Measurements from ENCODE around the gene DPF1.
A peak's percentile ranks its signal among the peaks of the same experiment; 100 is the strongest.

Gene DPF1

GRCh38 chr19:38221421-38221820 is 2.6 kb downstream of the DPF1 start:
- no peaks in the 10 kb centered on the region for H3K9me3 ChIP-seq (replicated peaks in 1 of 11)
- H3K27me3 ChIP-seq: peaks cover 0 to 15% (median 8%) of the 10 kb centered on the region in 11 experiments; a peak in 8 of 22 replicates
- TF ChIP-seq Cebpa-rat (IDR thresholded peaks at IDR 0.05): no peak

GRCh38 chr19:38219221-38219620 is 4.8 kb downstream of the DPF1 start:
- H3K9me3 ChIP-seq (replicated peaks in 1 of 11): no peaks in the 10 kb centered on the region
- H3K36me3 ChIP-seq: peaks cover 0 to 25% (median 8%) of the 10 kb centered on the region in 11 experiments; a peak in 9 of 22 replicates
- H3K4me3 ChIP-seq: no peak overlapping the region
- peaks cover 0 to 24% (median 4%) of the 10 kb centered on the region in 11 experiments; a peak in 8 of 22 replicates for H4K20me1 ChIP-seq
- H3K27me3 ChIP-seq: peaks cover 0 to 15% (median 8%) of the 10 kb centered on the region in 11 experiments; a peak in 8 of 22 replicates
- no peak overlapping the region for H3K27ac ChIP-seq
- TF ChIP-seq Cebpa-rat (IDR thresholded peaks at IDR 0.05): no peak
- no peak overlapping the region for H3K4me2 ChIP-seq
- peaks cover 4 to 18% (median 13%) of the 10 kb centered on the region in 10 experiments for H3K4me1 ChIP-seq
- 0 out of 22 replicates have a peak overlapping the region, but pooled peaks of 1 of the 11 experiments have one; percentile 11 for H3K9ac ChIP-seq

More at GRCh38 chr19:38221421-38221820, 2.6 kb downstream of the DPF1 start:
- H4K20me1 ChIP-seq: peaks cover 0 to 20% (median 0%) of the 10 kb centered on the region in 11 experiments; a peak in 3 of 22 replicates
- H3K4me2 ChIP-seq: no peak overlapping the region
- H3K4me1 ChIP-seq: peaks cover 3 to 18% (median 13%) of the 10 kb centered on the region in 10 experiments; a peak in 17 of 20 replicates
- H3K36me3 ChIP-seq: peaks cover 0 to 15% (median 8%) of the 10 kb centered on the region in 11 experiments; a peak in 9 of 22 replicates
- no peak overlapping the region for H3K9ac ChIP-seq
- no peak overlapping the region for H3K4me3 ChIP-seq
- H3K27ac ChIP-seq: no peak overlapping the region

DNA sequence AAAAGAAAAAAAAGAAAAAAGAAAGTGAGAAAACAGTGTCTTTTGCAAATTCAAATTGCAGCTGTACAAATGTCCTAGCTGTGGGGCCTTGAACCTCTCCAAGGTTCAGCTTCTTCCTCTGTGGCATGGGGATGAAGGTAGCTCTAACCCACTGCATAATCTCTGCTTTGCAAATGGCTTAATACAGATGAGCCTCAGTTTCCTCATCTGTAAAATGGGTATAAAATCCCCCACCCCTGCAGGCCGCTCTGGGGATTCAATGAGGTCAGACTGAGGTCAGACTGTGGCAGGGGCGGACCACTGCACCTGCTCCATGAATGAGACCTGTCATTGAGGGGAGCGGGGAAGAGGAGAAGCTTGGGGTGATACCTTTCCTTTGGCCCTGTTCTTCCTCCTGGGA is 5.8 kb downstream of the DPF1 start:
- H3K9me3 ChIP-seq (replicated peaks in 1 of 11): no peaks in the 10 kb centered on the region
- no peak for TF ChIP-seq Cebpa-rat (IDR thresholded peaks at IDR 0.05)
- no peak overlapping the region for H3K9ac ChIP-seq
- H4K20me1 ChIP-seq: peaks cover 0 to 34% (median 13%) of the 10 kb centered on the region in 11 experiments; a peak in 11 of 22 replicates
- peaks cover 0 to 18% (median 10%) of the 10 kb centered on the region in 11 experiments; a peak in 9 of 22 replicates for H3K27me3 ChIP-seq
- peaks cover 9 to 20% (median 16%) of the 10 kb centered on the region in 10 experiments for H3K4me1 ChIP-seq
- no peak overlapping the region for H3K4me3 ChIP-seq
- H3K36me3 ChIP-seq: peaks cover 0 to 25% (median 8%) of the 10 kb centered on the region in 11 experiments; a peak in 9 of 22 replicates
- H3K27ac ChIP-seq: no peak overlapping the region
- no peak overlapping the region for H3K4me2 ChIP-seq

DNA sequence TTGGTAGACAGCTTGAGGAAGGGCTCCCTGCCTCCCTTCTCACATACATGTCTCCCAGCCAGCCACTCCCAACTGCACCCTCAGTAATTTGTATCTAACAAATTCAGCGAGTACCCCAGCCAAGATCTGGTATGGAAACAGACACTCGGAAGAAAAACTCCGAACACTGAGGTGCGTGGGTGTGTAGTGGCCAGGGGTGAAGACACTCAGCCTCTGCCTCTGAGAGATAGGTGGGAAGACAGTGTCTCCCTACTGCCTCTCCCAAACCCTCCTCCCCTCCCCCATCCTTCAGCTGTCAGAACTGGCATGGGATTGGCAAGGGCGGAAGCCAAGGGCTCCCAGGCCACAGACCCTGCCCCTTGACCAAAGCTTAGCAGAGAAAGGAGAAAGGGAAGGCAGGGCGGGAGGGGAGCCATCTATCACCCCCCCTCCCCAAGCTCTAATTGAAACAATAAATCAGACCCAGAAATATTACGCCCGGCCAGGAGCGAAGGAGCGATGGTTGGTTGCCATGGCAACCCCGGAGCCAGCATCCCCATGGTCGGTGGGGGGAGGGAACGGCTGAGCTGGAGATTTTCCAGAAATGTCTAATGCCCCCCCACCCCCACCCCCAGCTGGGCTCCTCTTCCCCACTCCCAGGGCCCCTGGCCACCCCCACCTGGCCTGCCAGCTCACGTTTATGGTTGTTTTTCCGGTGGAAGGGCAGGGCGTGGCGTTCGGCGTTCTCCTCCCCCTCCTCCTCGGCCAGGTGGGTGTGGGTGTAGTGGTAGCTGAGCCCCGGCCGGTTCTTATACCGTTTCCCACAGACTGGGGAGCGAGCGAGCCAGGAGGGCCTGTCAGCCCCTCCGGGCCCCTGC is 7.0 kb downstream of the DPF1 start:
- Histone ChIP-seq H3K27me3 (peaks cover 0 to 17% (median 7%) of the 10 kb centered on the region in 11 experiments; a peak in 9 of 22 replicates), H3K27ac (no peak overlapping the region), H3K9me3 (replicated peaks in 1 of 11) (no peaks in the 10 kb centered on the region), H3K4me2 (no peak overlapping the region), H3K9ac (no peak overlapping the region), H4K20me1 (peaks cover 0 to 35% (median 14%) of the 10 kb centered on the region in 11 experiments; a peak in 11 of 22 replicates), H3K36me3 (peaks cover 0 to 25% (median 8%) of the 10 kb centered on the region in 11 experiments; a peak in 9 of 22 replicates), H3K4me3 (no peak overlapping the region), H3K4me1 (peaks cover 9 to 21% (median 16%) of the 10 kb centered on the region in 10 experiments)
- TF ChIP-seq Cebpa-rat (IDR thresholded peaks at IDR 0.05): no peak

DNA sequence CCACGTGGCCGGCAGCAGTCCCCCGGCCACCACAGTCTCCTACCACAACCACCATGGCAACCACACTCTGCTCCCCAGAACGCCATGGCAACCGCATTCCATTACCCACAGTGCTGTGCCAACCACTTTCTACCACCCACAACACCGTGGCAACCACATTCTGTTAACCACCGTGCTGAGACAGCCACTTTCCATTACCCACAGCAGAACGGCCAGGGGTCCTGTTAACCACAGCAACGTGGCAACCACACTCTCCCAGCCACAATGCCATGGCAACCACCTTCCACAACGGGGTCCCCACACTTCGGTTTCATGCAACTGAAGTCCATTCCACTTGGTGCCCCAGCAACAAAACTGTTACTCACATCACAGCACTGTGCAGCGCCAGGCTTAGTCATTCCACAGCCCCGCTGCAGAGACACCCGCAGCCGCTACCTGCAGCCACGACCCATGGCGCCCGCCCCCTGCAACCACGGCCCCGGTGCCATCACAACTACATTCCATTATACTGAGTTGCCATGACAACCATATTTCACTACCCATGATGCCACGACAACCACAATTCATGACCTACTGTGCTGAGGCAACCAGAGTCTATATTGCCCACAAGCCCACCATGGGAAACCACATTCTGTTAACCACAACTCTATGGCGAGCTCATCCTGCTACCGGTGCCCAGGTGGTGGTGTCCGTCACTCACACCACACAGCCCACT is 10.0 kb downstream of the DPF1 start:
- Histone ChIP-seq H3K27me3 (peaks cover 29 to 46% (median 35%) of the 10 kb centered on the region in 11 experiments), H3K36me3 (peaks cover 0 to 22% (median 8%) of the 10 kb centered on the region in 11 experiments; a peak in 9 of 22 replicates), H3K4me1 (peaks cover 28 to 42% (median 39%) of the 10 kb centered on the region in 10 experiments), H3K4me3 (no peak overlapping the region), H3K9me3 (replicated peaks in 1 of 11) (no peaks in the 10 kb centered on the region), H3K9ac (no peak overlapping the region; a peak in 1 of 22 replicates), H4K20me1 (peaks cover 0 to 58% (median 35%) of the 10 kb centered on the region in 11 experiments; a peak in 18 of 22 replicates), H3K4me2 (peak overlapping the region; percentile 36 to 71 (median 64)), H3K27ac (peak overlapping the region in 1 of 11 experiments; percentile 50; a peak in 1 of 22 replicates)
- TF ChIP-seq Cebpa-rat (IDR thresholded peaks at IDR 0.05): no peak

- no peak for TF ChIP-seq Cebpa-rat (IDR thresholded peaks at IDR 0.05)
- H3K9ac ChIP-seq: no peak overlapping the region
- peak overlapping the region in 1 of 11 experiments; percentile 50; a peak in 1 of 22 replicates for H3K27ac ChIP-seq
- H3K36me3 ChIP-seq: peaks cover 0 to 16% (median 5%) of the 10 kb centered on the region in 11 experiments; a peak in 9 of 22 replicates
- peaks cover 0 to 64% (median 36%) of the 10 kb centered on the region in 11 experiments; a peak in 18 of 22 replicates for H4K20me1 ChIP-seq
- peak overlapping the region; percentile 36 to 71 (median 64) for H3K4me2 ChIP-seq
- no peak overlapping the region for H3K4me3 ChIP-seq
- H3K9me3 ChIP-seq (replicated peaks in 1 of 11): no peaks in the 10 kb centered on the region
- peaks cover 29 to 44% (median 39%) of the 10 kb centered on the region in 10 experiments for H3K4me1 ChIP-seq
- H3K27me3 ChIP-seq: peaks cover 35 to 52% (median 41%) of the 10 kb centered on the region in 11 experiments
Measured at GRCh38 chr19:38213469-38213868, 10.6 kb downstream of the DPF1 start.

GRCh38 chr19:38211766-38212165 is 12.3 kb downstream of the DPF1 start:
- H3K4me1 ChIP-seq: peaks cover 29 to 47% (median 40%) of the 10 kb centered on the region in 10 experiments
- no peak overlapping the region for H3K4me3 ChIP-seq
- H4K20me1 ChIP-seq: peaks cover 0 to 67% (median 38%) of the 10 kb centered on the region in 11 experiments; a peak in 18 of 22 replicates
- H3K36me3 ChIP-seq: peaks cover 0 to 15% (median 0%) of the 10 kb centered on the region in 11 experiments; a peak in 6 of 22 replicates
- H3K27ac ChIP-seq: no peak overlapping the region
- no peak overlapping the region for H3K4me2 ChIP-seq
- H3K9me3 ChIP-seq (replicated peaks in 1 of 11): no peaks in the 10 kb centered on the region
- H3K9ac ChIP-seq: no peak overlapping the region
- peaks cover 39 to 55% (median 45%) of the 10 kb centered on the region in 11 experiments for H3K27me3 ChIP-seq
- TF ChIP-seq Cebpa-rat (IDR thresholded peaks at IDR 0.05): no peak

- no peak for TF ChIP-seq Cebpa-rat (IDR thresholded peaks at IDR 0.05)
- H4K20me1 ChIP-seq: peaks cover 0 to 61% (median 38%) of the 10 kb centered on the region in 11 experiments; a peak in 18 of 22 replicates
- peaks cover 0 to 18% (median 4%) of the 10 kb centered on the region in 11 experiments; a peak in 9 of 22 replicates for H3K36me3 ChIP-seq
- no peaks in the 10 kb centered on the region for H3K9me3 ChIP-seq (replicated peaks in 1 of 11)
- H3K4me1 ChIP-seq: peaks cover 29 to 47% (median 40%) of the 10 kb centered on the region in 10 experiments
- no peak overlapping the region for H3K27ac ChIP-seq
- peak overlapping the region in 3 of 10 experiments; percentile 8 to 21 (median 14); a peak in 2 of 20 replicates for H3K4me3 ChIP-seq
- H3K4me2 ChIP-seq: peak overlapping the region; percentile 40 to 75 (median 68); a peak in 19 of 22 replicates
- H3K27me3 ChIP-seq: peaks cover 39 to 55% (median 45%) of the 10 kb centered on the region in 11 experiments
- H3K9ac ChIP-seq: no peak overlapping the region
Measured at GRCh38 chr19:38211151-38211591, 12.9 kb downstream of the DPF1 start.

Measured in BLaER1 treated with 17β-estradiol and CSF1 and Interleukin-3, amounts not matched to agents 10 nM and 100 nM (cell line).